Measurements from ENCODE around the gene KLHL5. TPM values are rescaled to one million over a fixed set of nuclear protein-coding genes. Genes with fewer than 3 reads are reported as not detected.
A peak's percentile ranks its signal among the peaks of the same experiment; 100 is the strongest.

Gene KLHL5
- total and polyA plus RNA-seq, 9 of the 15 experiments (the other 6 are each of a cell fraction or from before 2014, with no cell fraction given) = 8.0 to 30.8 (median 22.1) TPM

DNA sequence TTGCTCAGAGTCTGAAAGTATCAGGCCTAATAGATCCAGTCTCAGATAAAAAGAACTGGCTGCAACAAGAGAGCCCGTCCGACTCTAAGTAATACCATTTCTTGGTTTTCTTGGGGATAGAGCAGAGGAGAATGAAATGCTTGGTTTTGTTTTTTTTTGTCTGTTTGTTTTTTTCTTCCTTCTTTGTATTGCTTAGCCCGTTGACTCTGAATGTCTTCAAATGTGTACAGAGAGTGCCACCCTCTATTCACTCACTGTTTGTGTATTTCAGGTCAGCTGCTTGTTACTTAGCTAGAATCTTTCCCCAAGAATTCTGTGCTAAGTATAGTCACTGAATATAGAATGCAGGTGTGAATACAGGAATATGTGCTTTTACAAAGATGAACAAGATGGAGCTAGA, 24.1 kb upstream of the KLHL5 start:
- Histone ChIP-seq H3K9me3 (replicated peaks; ENCODE audit: control insufficient read depth, insufficient read depth, low read depth, low read length) (no peaks in the 10 kb centered on the region), H3K9ac (ENCODE audit: insufficient read depth in 1 of 2, low read depth in 2 of 2, low read length in 2 of 2) (no peak overlapping the region), H4K20me1 (replicated peaks; ENCODE audit: control insufficient read depth, insufficient read depth, low read length) (no peaks in the 10 kb centered on the region), H3K4me1 (replicated peaks in 1 of 2; ENCODE audit: control insufficient read depth in 2 of 2, insufficient read depth in 2 of 2, low read length in 2 of 2) (peaks cover 7 to 9% of the 10 kb centered on the region in 2 experiments; a peak in 4 of 5 replicates), H3K79me2 (ENCODE audit: control insufficient read depth, insufficient read depth, low read length) (no peaks in the 10 kb centered on the region), H3K36me3 (ENCODE audit: control insufficient read depth, insufficient read depth, low read length) (no peaks in the 10 kb centered on the region), H2AFZ (ENCODE audit: low read depth, low read length) (peak overlapping the region; percentile 81), H3K4me2 (ENCODE audit: insufficient read depth, low read length) (no peak overlapping the region), H3K27ac (ENCODE audit: extremely low read depth, low read depth, low read length) (no peak overlapping the region; the same call in 2 of the 3 replicates), H3K9me1 (ENCODE audit: control insufficient read depth, insufficient read depth, low read length) (no peaks in the 10 kb centered on the region), H3K4me3 (no peak overlapping the region), H3K27me3 (ENCODE audit: control insufficient read depth in 2 of 2, insufficient read depth in 2 of 2, low read length in 2 of 2) (no peaks in the 10 kb centered on the region)
- no TSS peak for BruUV-seq (replicated peaks)
- WGBS (ENCODE audit: insufficient coverage, low coverage, missing lambda C conversion rate) = 70% methylated on average over 3 of the region's 3 CpGs
- FAIRE-seq (no peak), DNase-seq (ENCODE audit: extremely low read depth in 1 of 4, low spot score in 3 of 4) (no peak), ATAC-seq (no peak)
- intact Hi-C loops (cut with micrococcal nuclease) (no loop called here), in situ Hi-C loops (cut with MboI) (no loop called here)
- TF ChIP-seq PURB (CRISPR knock-in tag; IDR thresholded peaks at IDR 0.05; ENCODE audit: low read depth) = no peak
- no peak for TF ChIP-seq PRPF4 (IDR thresholded peaks at IDR 0.05; ENCODE audit: insufficient read depth, low read depth, low read length, poor library complexity, severe bottlenecking)
- TF ChIP-seq CC2D1A (IDR thresholded peaks at IDR 0.05) = no peak
- TF ChIP-seq GABPB2 (CRISPR knock-in tag; conservative IDR thresholded peaks at IDR 0.05) = no peak
- TF ChIP-seq, protein P1, sequence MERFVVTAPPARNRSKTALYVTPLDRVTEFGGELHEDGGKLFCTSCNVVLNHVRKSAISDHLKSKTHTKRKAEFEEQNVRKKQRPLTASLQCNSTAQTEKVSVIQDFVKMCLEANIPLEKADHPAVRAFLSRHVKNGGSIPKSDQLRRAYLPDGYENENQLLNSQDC (CRISPR knock-in tag; IDR thresholded peaks at IDR 0.05) = no peak
- TF ChIP-seq STAT5B (CRISPR knock-in tag; IDR thresholded peaks at IDR 0.05) = no peak
- TF ChIP-seq ZNF445 (CRISPR knock-in tag; IDR thresholded peaks at IDR 0.05; ENCODE audit: low read depth) = no peak
- TF ChIP-seq GTF2A2 (tag; IDR thresholded peaks at IDR 0.05) = no peak
- no peak for TF ChIP-seq ZNF146 (CRISPR knock-in tag; IDR thresholded peaks at IDR 0.05; ENCODE audit: unreplicated experiment)
- ChIA-PET CTCF (ENCODE audit: low intra/inter-chr PET ratio) (no interaction called here), POLR2A (no interaction called here)
